Astrocyte (in vitro differentiated cells and primary cell): ENCODE results near the gene PDGFRB. TPM values are rescaled to one million over a fixed set of nuclear protein-coding genes. Genes with fewer than 3 reads are reported as not detected.

Source experiments
- DNase-seq: peaks from one replicate; pipeline ENCODE4 v3.0.0-alpha.2; 2010; ENCODE audit warnings: low read depth
- FAIRE-seq: peaks from 2 replicates; lab custom pipeline; 2011; peaks lifted over from hg19 to GRCh38; lab: Jason Lieb, UNC
- H2AFZ ChIP-seq: 2 replicates; pipeline ENCODE4 v1.6.0; 2012; ENCODE audit warnings: low read depth, low read length, inconsistent platforms
- H3K27ac ChIP-seq: 2 replicates; pipeline ENCODE4 v1.5.1; 2011; ENCODE audit warnings: low read depth, low read length, inconsistent platforms
- H3K27me3 ChIP-seq: 2 replicates; pipeline ENCODE4 v1.6.0; 2011; ENCODE audit warnings: low read length, inconsistent platforms; ENCODE audit not compliant: insufficient read depth
- H3K36me3 ChIP-seq: 2 replicates; pipeline ENCODE4 v1.5.1; 2011; ENCODE audit warnings: low read length, inconsistent platforms; ENCODE audit not compliant: insufficient read depth
- H3K4me1 ChIP-seq: 2 replicates; pipeline ENCODE4 v1.5.1; 2011; ENCODE audit warnings: low read length, inconsistent platforms; ENCODE audit not compliant: insufficient read depth
- H3K4me2 ChIP-seq: 2 replicates; pipeline ENCODE4 v1.6.0; 2012; ENCODE audit warnings: low read length, inconsistent platforms
- H3K4me3 ChIP-seq: 2 replicates; pipeline ENCODE4 v1.5.1; 2011; ENCODE audit warnings: low read depth, mild to moderate bottlenecking, low read length, inconsistent platforms; ENCODE audit not compliant: insufficient read depth
- H3K79me2 ChIP-seq: 2 replicates; pipeline ENCODE4 v1.6.0; 2012; ENCODE audit warnings: mild to moderate bottlenecking, low read length, inconsistent platforms; ENCODE audit not compliant: insufficient read depth
- H3K9ac ChIP-seq: 2 replicates; pipeline ENCODE4 v1.6.0; 2012; ENCODE audit warnings: mild to moderate bottlenecking, low read length, inconsistent platforms
- H3K9me3 ChIP-seq: 2 replicates; pipeline ENCODE4 v1.5.1; 2012; ENCODE audit warnings: low read depth, mild to moderate bottlenecking, low read length, inconsistent platforms; ENCODE audit not compliant: insufficient read depth
- H4K20me1 ChIP-seq: 2 replicates; pipeline ENCODE4 v1.6.0; 2012; ENCODE audit warnings: low read length, inconsistent platforms; ENCODE audit not compliant: insufficient read depth
- H3K27ac Mint-ChIP-seq: one replicate; pipeline ENCODE4 v1.8.0; 2021; ENCODE audit warnings: mild to moderate bottlenecking, mixed read lengths; ENCODE audit not compliant: unreplicated experiment
- H3K27me3 Mint-ChIP-seq: one replicate; pipeline ENCODE4 v1.8.0; 2021; ENCODE audit warnings: low read depth, mixed read lengths; ENCODE audit not compliant: unreplicated experiment
- H3K36me3 Mint-ChIP-seq: one replicate; pipeline ENCODE4 v1.8.0; 2021; ENCODE audit warnings: low read depth, mixed read lengths; ENCODE audit not compliant: unreplicated experiment
- H3K4me1 Mint-ChIP-seq: one replicate; pipeline ENCODE4 v1.8.0; 2021; ENCODE audit warnings: low read depth, mixed read lengths; ENCODE audit not compliant: unreplicated experiment
- H3K4me3 Mint-ChIP-seq: one replicate; pipeline ENCODE4 v1.8.0; 2021; ENCODE audit warnings: mild to moderate bottlenecking, moderate library complexity, mixed read lengths; ENCODE audit not compliant: unreplicated experiment
- H3K9me3 Mint-ChIP-seq: one replicate; pipeline ENCODE4 v1.8.0; 2021; ENCODE audit warnings: mild to moderate bottlenecking, mixed read lengths; ENCODE audit not compliant: unreplicated experiment
- CTCF ChIP-seq: IDR thresholded peaks from 2 replicates; pipeline ENCODE4 v1.5.1; 2011; ENCODE audit warnings: low read depth, mild to moderate bottlenecking, inconsistent platforms, low read length, moderate library complexity; ENCODE audit not compliant: insufficient read depth
- EZH2 ChIP-seq: IDR thresholded peaks from 2 replicates; pipeline ENCODE4 v1.6.1; 2012; ENCODE audit warnings: mild to moderate bottlenecking, low read length, inconsistent platforms; ENCODE audit not compliant: insufficient read depth
- total RNA-seq: library from RNA; stranded (reverse); gene quantifications from 2 replicates; pipeline ENCODE4 v1.2.1, GENCODE V29; 2021

Gene PDGFRB
- total RNA-seq, 1 donor from 2014 or later = 78.8 TPM

- no peak overlapping the region for H3K27ac Mint-ChIP-seq
- H3K4me3 Mint-ChIP-seq = no peak overlapping the region
- peaks cover 36% of the 10 kb centered on the region for H3K4me1 Mint-ChIP-seq
Measured at GRCh38 chr5:150157168-150157567, 1.5 kb upstream of the PDGFRB start.

GRCh38 chr5:150156540-150156939, 895 bp upstream of the PDGFRB start:
- no peaks in the 10 kb centered on the region for H3K27me3 Mint-ChIP-seq
- H3K36me3 Mint-ChIP-seq = no peaks in the 10 kb centered on the region
- H3K27ac Mint-ChIP-seq = peak overlapping the region; percentile 60
- peaks cover 36% of the 10 kb centered on the region for H3K4me1 Mint-ChIP-seq
- no peaks in the 10 kb centered on the region for H3K9me3 ChIP-seq
- FAIRE-seq (no peak), DNase-seq (no peak)
- H3K9ac ChIP-seq = peak overlapping the region; percentile 84
- H3K27ac ChIP-seq = peak overlapping the region; percentile 71
- H3K4me2 ChIP-seq = peak overlapping the region; percentile 87
- H3K36me3 ChIP-seq = no peaks in the 10 kb centered on the region
- H3K79me2 ChIP-seq = peaks cover 36% of the 10 kb centered on the region
- no peaks in the 10 kb centered on the region for H3K9me3 Mint-ChIP-seq
- H3K4me3 ChIP-seq = no peak overlapping the region
- no peaks in the 10 kb centered on the region for H3K27me3 ChIP-seq
- TF ChIP-seq CTCF = no peak
- TF ChIP-seq EZH2 = no peak
- no peak overlapping the region for H3K4me3 Mint-ChIP-seq
- peak overlapping the region; percentile 0 for H2AFZ ChIP-seq
- H4K20me1 ChIP-seq = peaks cover 20% of the 10 kb centered on the region
- H3K4me1 ChIP-seq = peaks cover 67% of the 10 kb centered on the region

More at GRCh38 chr5:150157168-150157567, 1.5 kb upstream of the PDGFRB start:
- H2AFZ ChIP-seq = no peak overlapping the region
- TF ChIP-seq CTCF = no peak
- no peak for TF ChIP-seq EZH2
- H3K27ac ChIP-seq = no peak overlapping the region
- DNase-seq (no peak), FAIRE-seq (no peak)
- peaks cover 20% of the 10 kb centered on the region for H4K20me1 ChIP-seq
- Mint-ChIP-seq H3K27me3 (no peaks in the 10 kb centered on the region), H3K9me3 (no peaks in the 10 kb centered on the region), H3K36me3 (no peaks in the 10 kb centered on the region)
- H3K9ac ChIP-seq = no peak overlapping the region
- H3K4me3 ChIP-seq = no peak overlapping the region
- no peak overlapping the region for H3K4me2 ChIP-seq
- H3K27me3 ChIP-seq = no peaks in the 10 kb centered on the region
- peaks cover 35% of the 10 kb centered on the region for H3K79me2 ChIP-seq
- H3K36me3 ChIP-seq = no peaks in the 10 kb centered on the region
- H3K9me3 ChIP-seq = no peaks in the 10 kb centered on the region
- peaks cover 67% of the 10 kb centered on the region for H3K4me1 ChIP-seq

GRCh38 chr5:150156027-150156368, 353 bp upstream of the PDGFRB start:
- peak overlapping the region; percentile 87 for H3K4me2 ChIP-seq
- H3K79me2 ChIP-seq = peaks cover 41% of the 10 kb centered on the region
- peaks cover 2% of the 10 kb centered on the region for H3K36me3 ChIP-seq
- peaks cover 22% of the 10 kb centered on the region for H4K20me1 ChIP-seq
- H3K4me1 ChIP-seq = peaks cover 68% of the 10 kb centered on the region
- H3K9ac ChIP-seq = peak overlapping the region; percentile 84
- TF ChIP-seq CTCF (no peak), EZH2 (no peak)
- Mint-ChIP-seq H3K27ac (peak overlapping the region; percentile 82), H3K4me3 (peak overlapping the region; percentile 89), H3K36me3 (no peaks in the 10 kb centered on the region), H3K27me3 (no peaks in the 10 kb centered on the region), H3K4me1 (peaks cover 36% of the 10 kb centered on the region), H3K9me3 (no peaks in the 10 kb centered on the region)
- H3K27ac ChIP-seq = peak overlapping the region; percentile 71
- H3K27me3 ChIP-seq = no peaks in the 10 kb centered on the region
- H2AFZ ChIP-seq = peak overlapping the region; percentile 0
- no peaks in the 10 kb centered on the region for H3K9me3 ChIP-seq
- no peak for FAIRE-seq
- H3K4me3 ChIP-seq = peak overlapping the region; percentile 68
- no peak for DNase-seq
